CD14-positive monocyte (primary cell): ENCODE measurements around the gene CDYL2. TPM values are rescaled to one million over a fixed set of nuclear protein-coding genes. Genes with fewer than 3 reads are reported as not detected.

Source experiments
- DNase-seq, 3 donors: peaks; one replicate each; pipeline ENCODE4 v3.0.0-alpha.2; 2011 to 2022
- H2AFZ ChIP-seq: 2 replicates; pipeline ENCODE4 v1.6.0; 2012; ENCODE audit warnings: mild to moderate bottlenecking, low read depth, low read length, inconsistent platforms; ENCODE audit not compliant: insufficient read depth, poor library complexity, severe bottlenecking
- H3K27ac ChIP-seq, 2 donors: 1 replicate in 1 of 2; 2 replicates in 1 of 2; pipeline ENCODE4 v1.5.1; 2012 to 2013; ENCODE audit warnings: low read length in 2 of 2, control low read depth in 1 of 2, inconsistent platforms in 1 of 2, low read depth in 1 of 2, mild to moderate bottlenecking in 1 of 2
- H3K27me3 ChIP-seq, 2 donors: one replicate each; pipeline versions ENCODE4 v1.6.0 to v1.6.1; 2011 to 2013; ENCODE audit warnings: low read length in 2 of 2; ENCODE audit not compliant: control insufficient read depth in 2 of 2, insufficient read depth in 2 of 2
- H3K36me3 ChIP-seq, 2 donors: replicated peaks in 1 of 2; 1 replicate in 1 of 2; 2 replicates in 1 of 2; pipeline versions ENCODE4 v1.5.1 to v1.6.1; 2012 to 2013; ENCODE audit warnings: low read length in 2 of 2, control low read depth in 1 of 2, inconsistent platforms in 1 of 2, mild to moderate bottlenecking in 1 of 2; ENCODE audit not compliant: insufficient read depth in 2 of 2, control insufficient read depth in 1 of 2
- H3K4me1 ChIP-seq, 2 donors: 1 replicate in 1 of 2; 2 replicates in 1 of 2; pipeline versions ENCODE4 v1.5.1 to v1.6.1; 2012 to 2013; ENCODE audit warnings: low read length in 2 of 2, control low read depth in 1 of 2, inconsistent platforms in 1 of 2, mild to moderate bottlenecking in 1 of 2, moderate library complexity in 1 of 2; ENCODE audit not compliant: insufficient read depth in 2 of 2, control insufficient read depth in 1 of 2
- H3K4me2 ChIP-seq: replicated peaks from 2 replicates; pipeline ENCODE3; 2012; ENCODE audit warnings: low read length, moderate library complexity, mild to moderate bottlenecking; ENCODE audit not compliant: poor library complexity, severe bottlenecking; ENCODE audit errors: extremely low read depth
- H3K4me3 ChIP-seq, 3 experiments: fragments of 200-600 bp in 1 of 3; sonication (generic) in 1 of 3; replicated peaks in 1 of 3; 1 replicate in 2 of 3; 2 replicates in 1 of 3; pipeline ENCODE4 v1.5.1; 2011 to 2013; ENCODE audit warnings: low read length in 3 of 3, mild to moderate bottlenecking in 3 of 3, control low read depth in 2 of 3, low read depth in 2 of 3, inconsistent platforms in 1 of 3, moderate library complexity in 1 of 3
- H3K79me2 ChIP-seq: 2 replicates; pipeline ENCODE4 v1.6.0; 2012; ENCODE audit warnings: mild to moderate bottlenecking, control low read depth, inconsistent platforms, low read length, moderate library complexity; ENCODE audit not compliant: insufficient read depth
- H3K9ac ChIP-seq: 2 replicates; pipeline ENCODE4 v1.6.0; 2017; ENCODE audit warnings: low read length, mild to moderate bottlenecking; ENCODE audit not compliant: insufficient read depth, poor library complexity, severe bottlenecking
- H3K9me3 ChIP-seq, 2 donors: replicated peaks in 1 of 2; 1 replicate in 1 of 2; 2 replicates in 1 of 2; pipeline versions ENCODE4 v1.5.1 to v1.6.1; 2012 to 2013; ENCODE audit warnings: low read length in 2 of 2, control low read depth in 1 of 2; ENCODE audit not compliant: control insufficient read depth in 1 of 2, insufficient read depth in 1 of 2
- H4K20me1 ChIP-seq: 2 replicates; pipeline ENCODE4 v1.6.0; 2012; ENCODE audit warnings: mild to moderate bottlenecking, low read length, control low read depth, moderate library complexity; ENCODE audit not compliant: insufficient read depth
- H3K27ac Mint-ChIP-seq, 7 donors: one replicate each; pipeline ENCODE4 v1.8.0; 2020; ENCODE audit warnings: mild to moderate bottlenecking in 7 of 7, mixed read lengths in 7 of 7, moderate library complexity in 6 of 7, inconsistent platforms in 2 of 7
- H3K27me3 Mint-ChIP-seq, 3 donors: one replicate each; pipeline ENCODE4 v1.8.0; 2021 to 2022; ENCODE audit warnings: low read depth in 3 of 3, mild to moderate bottlenecking in 3 of 3, mixed read lengths in 3 of 3, moderate library complexity in 3 of 3, inconsistent platforms in 1 of 3
- H3K36me3 Mint-ChIP-seq, 2 donors: one replicate each; pipeline ENCODE4 v1.8.0; 2020; ENCODE audit warnings: mixed read lengths in 2 of 2, inconsistent platforms in 1 of 2, mild to moderate bottlenecking in 1 of 2
- H3K4me1 Mint-ChIP-seq: one replicate; pipeline ENCODE4 v1.8.0; 2020; ENCODE audit warnings: mild to moderate bottlenecking, mixed read lengths
- H3K4me3 Mint-ChIP-seq, 2 donors: one replicate each; pipeline ENCODE4 v1.8.0; 2020; ENCODE audit warnings: mild to moderate bottlenecking in 2 of 2, mixed read lengths in 2 of 2, moderate library complexity in 1 of 2
- H3K9me3 Mint-ChIP-seq, 7 donors: one replicate each; pipeline ENCODE4 v1.8.0; 2020 to 2022; ENCODE audit warnings: mixed read lengths in 7 of 7, mild to moderate bottlenecking in 6 of 7, moderate library complexity in 6 of 7, inconsistent platforms in 2 of 7
- CTCF ChIP-seq: fragments of 200-600 bp; IDR thresholded peaks from one replicate; pipeline ENCODE4 v1.8.0; 2022; ENCODE audit warnings: antibody characterized with exemption, mild to moderate bottlenecking
- WGBS: methylation state at CpG from one replicate; pipeline ENCODE4 v1.1.5; 2013; ENCODE audit warnings: missing lambda C conversion rate; ENCODE audit not compliant: insufficient coverage; 5-methylcytosine and 5-hydroxymethylcytosine counted together
- intact Hi-C, 2 donors: fragments of 100-400 bp; cut with micrococcal nuclease; formaldehyde crosslinking; loops; one replicate each; pipeline versions ENCODE4 v1.15.0 to v1.15.1; 2023
- polyA plus RNA-seq, 3 donors: library from polyadenylated mRNA; depleted of rRNA in 1 of 3; unstranded in 2 of 3; stranded (reverse) in 1 of 3; fragments of 300-500 nt in 2 of 3; fragments of >200 nt in 1 of 3; fragmentation: Illumina TruSeq in 2 of 3; gene quantifications; 1 replicate in 2 of 3; 2 replicates in 1 of 3; pipeline ENCODE4 v1.2.3, GENCODE V29; 2012 to 2021

The CDYL2 gene
- polyA plus RNA-seq, 3 donors = 0.42 to 2.6 (median 0.93) TPM

GRCh38 chr16:80802138-80802537 is 2.3 kb downstream of the CDYL2 start:
- peaks cover 6 to 12% of the 10 kb centered on the region in 2 donors for H3K27me3 ChIP-seq
- intact Hi-C loops = loop anchor here in 1 of 2 donors (5.0 kb wide), 1 partner anchor 125 kb away; no protein-coding TSS in a partner anchor
- no peak overlapping the region for H3K4me3 ChIP-seq
- H4K20me1 ChIP-seq = peaks cover 3% of the 10 kb centered on the region
- H3K9ac ChIP-seq = no peak overlapping the region
- Mint-ChIP-seq H3K27me3 (peaks cover 8 to 14% (median 9%) of the 10 kb centered on the region in 3 donors), H3K4me1 (peaks cover 14% of the 10 kb centered on the region), H3K27ac (no peak overlapping the region), H3K4me3 (no peak overlapping the region), H3K36me3 (peaks cover 4 to 6% of the 10 kb centered on the region in 2 donors), H3K9me3 (peaks cover 0 to 2% (median 0%) of the 10 kb centered on the region in 7 donors)
- peaks cover 17 to 20% of the 10 kb centered on the region in 2 donors for H3K4me1 ChIP-seq
- H3K36me3 ChIP-seq = no peaks in the 10 kb centered on the region
- DNase-seq = no peak
- no peaks in the 10 kb centered on the region for H3K9me3 ChIP-seq
- peaks cover 6% of the 10 kb centered on the region for H3K79me2 ChIP-seq
- H3K4me2 ChIP-seq = no peak overlapping the region
- no peak for TF ChIP-seq CTCF
- no peak overlapping the region for H2AFZ ChIP-seq
- H3K27ac ChIP-seq = no peak overlapping the region
- whole genome bisulfite sequencing = 100% methylated on average over 2 of the region's 4 CpGs

- Histone ChIP-seq H3K4me1 (no peaks in the 10 kb centered on the region), H3K27ac (no peak overlapping the region), H3K9ac (no peak overlapping the region), H3K4me3 (no peak overlapping the region), H3K27me3 (no peaks in the 10 kb centered on the region), H3K9me3 (no peaks in the 10 kb centered on the region), H4K20me1 (peaks cover 17% of the 10 kb centered on the region), H3K36me3 (no peaks in the 10 kb centered on the region), H3K79me2 (peaks cover 11% of the 10 kb centered on the region), H2AFZ (no peak overlapping the region), H3K4me2 (no peak overlapping the region)
- Mint-ChIP-seq H3K36me3 (no peaks in the 10 kb centered on the region), H3K27me3 (no peaks in the 10 kb centered on the region), H3K4me1 (no peaks in the 10 kb centered on the region), H3K27ac (no peak overlapping the region), H3K9me3 (peaks cover 0 to 2% (median 0%) of the 10 kb centered on the region in 7 donors), H3K4me3 (no peak overlapping the region)
- DNase-seq = no peak
- intact Hi-C loops = no loop called here
- no CpG with 5 or more reads among the region's 3 CpGs for WGBS
- TF ChIP-seq CTCF = no peak
Observed at GRCh38 chr16:80794071-80794470, 10.3 kb downstream of the CDYL2 start.
